Hypothalamus (tissue), 51 donors: ENCODE measurements around the gene STMN3.
A peak's percentile ranks its signal among the peaks of the same experiment; 100 is the strongest.

Experiments used
- DNase-seq, 51 donors: peaks; one replicate each; lab custom pipeline; 2025; lab: John Stamatoyannopoulos, UW

STMN3 gene

GRCh38 chr20:63592661-63593060 is 60.6 kb downstream of the STMN3 start:
- peak in 2 of 51 donors; percentile 19 to 38 for DNase-seq

DNA sequence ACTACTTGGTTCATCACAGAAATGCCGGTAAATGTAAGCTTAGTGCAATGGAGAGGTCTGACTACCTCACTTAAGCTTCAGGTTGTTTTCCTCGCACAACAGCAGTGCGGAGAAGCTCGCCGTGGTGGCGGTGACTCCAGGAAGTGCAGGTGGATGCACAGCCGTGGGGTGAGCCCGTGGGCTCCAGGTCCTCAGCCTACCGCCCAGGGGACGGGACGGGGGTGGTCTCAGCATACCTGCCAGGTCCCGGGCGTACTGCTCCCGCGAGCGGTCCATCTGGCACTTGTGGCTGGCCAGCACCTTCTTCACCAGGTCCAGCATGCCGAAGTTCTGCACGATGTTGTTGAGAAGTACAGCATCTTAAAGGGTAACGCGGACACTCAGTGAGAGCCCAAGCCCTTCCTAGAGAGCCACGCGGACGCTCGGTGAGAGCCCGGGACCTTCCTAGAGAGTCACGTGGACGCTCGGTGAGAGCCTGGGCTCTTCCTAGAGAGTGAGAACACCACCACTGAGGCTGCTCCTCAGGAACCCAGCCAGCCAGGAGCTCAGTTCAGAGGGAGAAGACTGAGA is 61.4 kb downstream of the STMN3 start:
- DNase-seq = no peak

DNA sequence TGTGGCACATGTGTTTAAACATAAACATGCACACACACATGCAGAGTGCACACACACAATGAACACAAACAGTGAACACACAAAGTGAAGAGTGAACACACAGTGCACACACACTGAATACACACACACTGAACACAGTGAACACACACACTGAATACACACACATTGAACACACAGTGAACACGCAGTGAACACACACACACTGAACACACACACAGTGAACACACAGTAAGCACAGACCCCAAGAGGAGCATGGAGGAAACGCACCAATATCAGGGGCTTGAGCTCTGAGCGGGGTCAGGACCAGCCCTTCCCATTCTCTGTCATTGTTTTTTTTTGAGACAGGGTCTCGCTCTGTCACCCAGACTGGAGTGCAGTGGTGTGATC is 62.1 kb downstream of the STMN3 start:
- no peak for DNase-seq

- DNase-seq = no peak
Observed at GRCh38 chr20:63590218-63591146, 62.7 kb downstream of the STMN3 start.
